Endothelial cell of umbilical vein (primary cell): ENCODE data around the gene STK24. TPM values are rescaled to one million over a fixed set of nuclear protein-coding genes. Genes with fewer than 3 reads are reported as not detected.

Experiments
- BruUV-seq: library from RNA; stranded (reverse); fragments of 400-500 nt; replicated peaks from 2 replicates; lab custom pipeline; 2021; lab: Mats Ljungman, UMichigan
- CTCF ChIA-PET: fragments of 300-600, 350-600 bp; sonication (Branson Sonifier 250); formaldehyde crosslinking; loops from one replicate; lab custom pipeline; 2021; ENCODE audit warnings: antibody characterized with exemption, inconsistent platforms; lab: Charles Lee
- POLR2A ChIA-PET: fragments of 300-600, 350-600 bp; sonication (Branson Sonifier 250); formaldehyde crosslinking; loops from one replicate; lab custom pipeline; 2021; ENCODE audit warnings: antibody characterized with exemption, inconsistent platforms; lab: Charles Lee
- DNase-seq: peaks from one replicate; pipeline ENCODE4 v3.0.0-alpha.2; 2011; ENCODE audit warnings: low read depth, low spot score
- FAIRE-seq: peaks from 2 replicates; lab custom pipeline; 2011; peaks lifted over from hg19 to GRCh38; lab: Jason Lieb, UNC
- H2AFZ ChIP-seq: 2 replicates; pipeline ENCODE4 v1.6.0; 2012; ENCODE audit warnings: low read depth, low read length, control low read depth, inconsistent platforms
- H3K27ac ChIP-seq: 2 replicates; pipeline ENCODE4 v1.5.1; 2011; ENCODE audit warnings: low read depth, mild to moderate bottlenecking, control low read depth, low read length, moderate library complexity; ENCODE audit not compliant: insufficient read depth
- H3K27me3 ChIP-seq, 2 experiments: 2 replicates each; pipeline versions ENCODE4 v1.6.0 to v1.6.1; 2011; ENCODE audit warnings: low read length in 2 of 2, mixed read lengths in 1 of 2; ENCODE audit not compliant: control insufficient read depth in 2 of 2, insufficient read depth in 2 of 2
- H3K36me3 ChIP-seq, 2 experiments: 2 replicates in 1 of 2; 3 replicates in 1 of 2; pipeline ENCODE4 v1.5.1; 2011; ENCODE audit warnings: low read length in 2 of 2, mild to moderate bottlenecking in 1 of 2, moderate library complexity in 1 of 2; ENCODE audit not compliant: control insufficient read depth in 2 of 2, insufficient read depth in 2 of 2; ENCODE audit errors: extremely low read depth in 1 of 2
- H3K4me1 ChIP-seq: 3 replicates; pipeline ENCODE4 v1.5.1; 2011; ENCODE audit warnings: mild to moderate bottlenecking, low read length; ENCODE audit not compliant: control insufficient read depth, insufficient read depth; ENCODE audit errors: extremely low read depth
- H3K4me2 ChIP-seq: 2 replicates; pipeline ENCODE4 v1.6.1; 2011; ENCODE audit warnings: low read length, control low read depth, mixed read lengths; ENCODE audit not compliant: insufficient read depth
- H3K4me3 ChIP-seq, 3 experiments: fragments of 200-600 bp in 1 of 3; sonication (generic), shearing (Covaris generic) in 1 of 3; replicated peaks in 1 of 3; 2 replicates each; pipeline ENCODE4 v1.5.1; 2011 to 2016; ENCODE audit warnings: control low read depth in 3 of 3, low read length in 3 of 3, mild to moderate bottlenecking in 2 of 3, inconsistent platforms in 1 of 3, low read depth in 1 of 3, moderate library complexity in 1 of 3; ENCODE audit not compliant: insufficient read depth in 1 of 3
- H3K79me2 ChIP-seq: 2 replicates; pipeline ENCODE4 v1.6.0; 2012; ENCODE audit warnings: low read length, inconsistent platforms; ENCODE audit not compliant: control insufficient read depth, insufficient read depth
- H3K9ac ChIP-seq: replicated peaks from 2 replicates; pipeline ENCODE3; 2011; ENCODE audit warnings: low read length, control low read depth; ENCODE audit not compliant: insufficient read depth; ENCODE audit errors: extremely low read depth
- H3K9me1 ChIP-seq: replicated peaks from 3 replicates; pipeline ENCODE4 v1.6.0; 2011; ENCODE audit warnings: mild to moderate bottlenecking, low read length; ENCODE audit not compliant: control insufficient read depth, insufficient read depth; ENCODE audit errors: extremely low read depth
- H3K9me3 ChIP-seq: replicated peaks from 2 replicates; pipeline ENCODE4 v1.5.1; 2012; ENCODE audit warnings: low read length, inconsistent platforms; ENCODE audit not compliant: control insufficient read depth, insufficient read depth
- H4K20me1 ChIP-seq: replicated peaks from 2 replicates; pipeline ENCODE3; 2011; ENCODE audit warnings: mild to moderate bottlenecking, low read length; ENCODE audit not compliant: control insufficient read depth, insufficient read depth; ENCODE audit errors: extremely low read depth
- EZH2 ChIP-seq: IDR thresholded peaks from 2 replicates; pipeline ENCODE4 v1.6.1; 2012; ENCODE audit warnings: borderline replicate concordance, low read depth, mild to moderate bottlenecking, moderate library complexity, low read length, inconsistent platforms; ENCODE audit not compliant: severe bottlenecking
- FOS ChIP-seq: IDR thresholded peaks from 2 replicates; pipeline ENCODE4 v1.6.1; 2011; ENCODE audit warnings: mild to moderate bottlenecking, low read length, moderate library complexity, borderline replicate concordance; ENCODE audit not compliant: insufficient read depth
- GATA2 ChIP-seq: IDR thresholded peaks from 2 replicates; pipeline ENCODE4 v1.7.0; 2011; ENCODE audit warnings: low read depth, mild to moderate bottlenecking, moderate library complexity, mixed read lengths, low read length; ENCODE audit not compliant: insufficient read length, insufficient read depth
- JUN ChIP-seq: IDR thresholded peaks from 2 replicates; pipeline ENCODE4 v1.6.1; 2011; ENCODE audit warnings: borderline replicate concordance, low read depth; ENCODE audit not compliant: insufficient read length, insufficient read depth
- MYC ChIP-seq: IDR thresholded peaks from one replicate; pipeline ENCODE4 v1.6.1; 2011; ENCODE audit warnings: mild to moderate bottlenecking, low read depth, low read length
- POLR2A ChIP-seq: IDR thresholded peaks from 2 replicates; pipeline ENCODE4 v1.6.1; 2012; ENCODE audit warnings: low read depth, mild to moderate bottlenecking, control low read depth, low read length
- POLR2AphosphoS5 ChIP-seq: IDR thresholded peaks from 2 replicates; pipeline ENCODE4 v1.6.1; 2012; ENCODE audit warnings: low read depth, mild to moderate bottlenecking, control low read depth, low read length, moderate library complexity; ENCODE audit not compliant: insufficient read depth
- dilution Hi-C: fragments of 300-500 bp; cut with MboI; formaldehyde crosslinking; loops from one replicate; pipeline ENCODE4 v1.15.0; 2019; ENCODE audit warnings: low sequenced_read_pairs; ENCODE audit not compliant: extremely low pct_ligation_motif_present
- intact Hi-C: fragments of 100-400 bp; cut with micrococcal nuclease; formaldehyde crosslinking; loops from one replicate; pipeline ENCODE4 v1.10.0; 2022
- polyA plus RNA-seq, 4 experiments: library from polyadenylated mRNA; depleted of rRNA in 3 of 4; stranded (reverse) in 3 of 4; unstranded in 1 of 4; fragments of >200 nt; gene quantifications; 2 replicates each; pipeline versions ENCODE4 v1.2.1 to v1.2.3, GENCODE V29; 2011 to 2012; ENCODE audit warnings: missing spikeins in 1 of 4
- total RNA-seq: library from RNA; stranded (reverse); gene quantifications from 2 replicates; pipeline ENCODE4 v1.2.3, GENCODE V29; 2021
- TF ChIP-seq, protein P1 (sequence below): IDR thresholded peaks from 2 replicates; pipeline ENCODE4 v1.6.1; 2011; ENCODE audit not compliant: insufficient read depth, insufficient read length
- TF ChIP-seq, protein P2 (sequence below), 2 donors: IDR thresholded peaks; 1 replicate in 1 of 2; 2 replicates in 1 of 2; pipeline ENCODE4 v1.5.1; 2011; ENCODE audit warnings: low read length in 2 of 2, mild to moderate bottlenecking in 2 of 2, moderate library complexity in 2 of 2, control low read depth in 1 of 2, inconsistent platforms in 1 of 2, low read depth in 1 of 2; ENCODE audit not compliant: insufficient read depth in 1 of 2; ENCODE audit errors: extremely low read depth in 1 of 2

STK24 gene
- total and polyA plus RNA-seq, 2 donors (not counting 3 experiments of a cell fraction or from before 2014, with no cell fraction given) = 43.3 to 100 TPM

GRCh38 chr13:98490195-98490836 is 86.6 kb downstream of the STK24 start:
- Histone ChIP-seq H3K4me3 (no peak overlapping the region), H3K4me1 (peaks cover 27% of the 10 kb centered on the region), H3K4me2 (peak overlapping the region; percentile 27), H3K9me1 (no peaks in the 10 kb centered on the region), H3K27me3 (no peaks in the 10 kb centered on the region), H3K79me2 (peaks cover 84% of the 10 kb centered on the region), H3K9me3 (no peaks in the 10 kb centered on the region), H4K20me1 (no peaks in the 10 kb centered on the region), H3K36me3 (peaks cover 0 to 2% of the 10 kb centered on the region in 2 experiments), H3K9ac (no peak overlapping the region), H2AFZ (no peak overlapping the region), H3K27ac (peak overlapping the region; percentile 46)
- no TSS peak for BruUV-seq
- TF ChIP-seq EZH2 = no peak
- no peak for TF ChIP-seq POLR2AphosphoS5
- TF ChIP-seq GATA2 = peak; percentile 68
- TF ChIP-seq, protein P1, sequence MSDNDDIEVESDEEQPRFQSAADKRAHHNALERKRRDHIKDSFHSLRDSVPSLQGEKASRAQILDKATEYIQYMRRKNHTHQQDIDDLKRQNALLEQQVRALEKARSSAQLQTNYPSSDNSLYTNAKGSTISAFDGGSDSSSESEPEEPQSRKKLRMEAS = no peak
- TF ChIP-seq, protein P2, sequence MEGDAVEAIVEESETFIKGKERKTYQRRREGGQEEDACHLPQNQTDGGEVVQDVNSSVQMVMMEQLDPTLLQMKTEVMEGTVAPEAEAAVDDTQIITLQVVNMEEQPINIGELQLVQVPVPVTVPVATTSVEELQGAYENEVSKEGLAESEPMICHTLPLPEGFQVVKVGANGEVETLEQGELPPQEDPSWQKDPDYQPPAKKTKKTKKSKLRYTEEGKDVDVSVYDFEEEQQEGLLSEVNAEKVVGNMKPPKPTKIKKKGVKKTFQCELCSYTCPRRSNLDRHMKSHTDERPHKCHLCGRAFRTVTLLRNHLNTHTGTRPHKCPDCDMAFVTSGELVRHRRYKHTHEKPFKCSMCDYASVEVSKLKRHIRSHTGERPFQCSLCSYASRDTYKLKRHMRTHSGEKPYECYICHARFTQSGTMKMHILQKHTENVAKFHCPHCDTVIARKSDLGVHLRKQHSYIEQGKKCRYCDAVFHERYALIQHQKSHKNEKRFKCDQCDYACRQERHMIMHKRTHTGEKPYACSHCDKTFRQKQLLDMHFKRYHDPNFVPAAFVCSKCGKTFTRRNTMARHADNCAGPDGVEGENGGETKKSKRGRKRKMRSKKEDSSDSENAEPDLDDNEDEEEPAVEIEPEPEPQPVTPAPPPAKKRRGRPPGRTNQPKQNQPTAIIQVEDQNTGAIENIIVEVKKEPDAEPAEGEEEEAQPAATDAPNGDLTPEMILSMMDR (IDR thresholded peaks at IDR 0.05; ENCODE audit: extremely low read depth in 1 of 2, insufficient read depth in 1 of 2, low read depth in 1 of 2, low read length in 2 of 2) = no peak
- no peak for TF ChIP-seq FOS
- TF ChIP-seq POLR2A = peak; percentile 33
- no peak for TF ChIP-seq MYC
- TF ChIP-seq JUN = no peak
- DNase-seq = peak; percentile 78
- CTCF ChIA-PET = interaction anchor here (0.7 to 1.8 kb wide), 8 partner anchors 14 to 183 kb away, joined by 3 to 7 read pairs (median 3); no protein-coding TSS in a partner anchor
- FAIRE-seq = peak; percentile 67
- POLR2A ChIA-PET = interaction anchor here (0.7 kb wide), 1 partner anchor 8 kb away, joined by 3 read pairs; no protein-coding TSS in a partner anchor
- intact Hi-C loops (no loop called here), dilution Hi-C loops (no loop called here)
